PC-9 (cell line): ENCODE measurements around the gene RIN1.
A peak's percentile ranks its signal among the peaks of the same experiment; 100 is the strongest.

Source experiments
- EZH2 ChIP-seq: fragments of 200-600 bp; sonication (generic); IDR thresholded peaks from 2 replicates; pipeline ENCODE4 v1.8.0; 2017; ENCODE audit warnings: antibody characterized with exemption, low read depth
- TF ChIP-seq, protein P1 (sequence below): fragments of 200-600 bp; sonication (generic); conservative IDR thresholded peaks from 2 replicates; pipeline ENCODE4 v1.6.1; 2017; ENCODE audit warnings: mixed run types, antibody characterized with exemption, mild to moderate bottlenecking, moderate library complexity

DNA sequence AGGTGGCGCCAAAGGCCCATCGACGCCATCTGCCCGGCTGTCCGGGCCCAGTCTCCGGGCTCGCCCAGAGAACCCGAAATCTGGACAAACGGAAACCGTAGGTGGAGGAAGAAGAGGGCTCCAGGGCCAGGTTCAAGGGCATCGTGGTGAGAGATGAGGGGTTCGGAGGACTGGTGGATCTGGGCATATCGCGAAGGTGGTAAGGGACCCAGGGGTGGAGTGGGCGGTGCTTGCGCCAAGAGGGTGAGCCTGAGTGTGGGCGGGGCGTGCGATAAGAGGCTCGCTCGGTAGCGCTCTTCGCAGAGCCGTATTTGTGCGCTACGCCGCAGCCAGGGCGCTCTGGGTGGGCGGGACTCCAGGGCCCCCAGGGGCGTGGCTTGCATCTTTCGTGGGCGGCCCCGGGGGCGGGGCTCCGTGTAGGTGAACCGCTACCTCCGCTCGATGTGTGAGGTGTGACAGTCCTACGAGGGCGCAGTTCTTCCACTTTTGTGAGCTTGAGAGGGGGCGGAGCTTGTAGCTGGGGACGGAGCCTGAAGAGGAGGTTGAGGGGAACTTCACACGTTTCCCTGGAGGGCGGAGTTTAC lies 24.2 kb downstream of the RIN1 start:
- TF ChIP-seq, protein P1, sequence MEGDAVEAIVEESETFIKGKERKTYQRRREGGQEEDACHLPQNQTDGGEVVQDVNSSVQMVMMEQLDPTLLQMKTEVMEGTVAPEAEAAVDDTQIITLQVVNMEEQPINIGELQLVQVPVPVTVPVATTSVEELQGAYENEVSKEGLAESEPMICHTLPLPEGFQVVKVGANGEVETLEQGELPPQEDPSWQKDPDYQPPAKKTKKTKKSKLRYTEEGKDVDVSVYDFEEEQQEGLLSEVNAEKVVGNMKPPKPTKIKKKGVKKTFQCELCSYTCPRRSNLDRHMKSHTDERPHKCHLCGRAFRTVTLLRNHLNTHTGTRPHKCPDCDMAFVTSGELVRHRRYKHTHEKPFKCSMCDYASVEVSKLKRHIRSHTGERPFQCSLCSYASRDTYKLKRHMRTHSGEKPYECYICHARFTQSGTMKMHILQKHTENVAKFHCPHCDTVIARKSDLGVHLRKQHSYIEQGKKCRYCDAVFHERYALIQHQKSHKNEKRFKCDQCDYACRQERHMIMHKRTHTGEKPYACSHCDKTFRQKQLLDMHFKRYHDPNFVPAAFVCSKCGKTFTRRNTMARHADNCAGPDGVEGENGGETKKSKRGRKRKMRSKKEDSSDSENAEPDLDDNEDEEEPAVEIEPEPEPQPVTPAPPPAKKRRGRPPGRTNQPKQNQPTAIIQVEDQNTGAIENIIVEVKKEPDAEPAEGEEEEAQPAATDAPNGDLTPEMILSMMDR: peak; percentile 95
- no peak for TF ChIP-seq EZH2
